Ovary (tissue), 9 donors: ENCODE measurements around the gene DUSP16. TPM values are rescaled to one million over a fixed set of nuclear protein-coding genes. Genes with fewer than 3 reads are reported as not detected.

Experiments
- DNase-seq, 5 donors: peaks; one replicate each; pipeline ENCODE4 v3.0.0-alpha.2; 2019 to 2020
- H3K27ac ChIP-seq, 2 donors: fragments of 200-600 bp; one replicate each; pipeline versions ENCODE4 v1.5.1 to v1.8.0; 2019 to 2022
- H3K27me3 ChIP-seq: fragments of 200-600 bp; one replicate; pipeline ENCODE4 v1.8.0; 2022
- H3K36me3 ChIP-seq: fragments of 200-600 bp; sonication (generic); one replicate; pipeline ENCODE4 v1.5.1; 2019
- H3K4me1 ChIP-seq: one replicate; pipeline ENCODE4 v1.8.1; 2013; ENCODE audit warnings: mild to moderate bottlenecking, moderate library complexity; ENCODE audit not compliant: insufficient read depth
- H3K4me3 ChIP-seq: fragments of 200-600 bp; sonication (generic); one replicate; pipeline ENCODE4 v1.5.1; 2017
- H3K9me3 ChIP-seq, 2 donors: fragments of 200-600 bp in 1 of 2; sonication (generic) in 1 of 2; one replicate each; pipeline versions ENCODE4 v1.5.1 to v1.8.1; 2013 to 2019; ENCODE audit warnings: mild to moderate bottlenecking in 1 of 2, moderate library complexity in 1 of 2
- EP300 ChIP-seq: sonication (generic); formaldehyde crosslinking; IDR thresholded peaks from one replicate; pipeline ENCODE4 v1.6.1; 2017; ENCODE audit warnings: antibody characterized with exemption
- POLR2A ChIP-seq: fragments of 450-650 bp; IDR thresholded peaks from one replicate; pipeline ENCODE4 v1.6.1; 2017; ENCODE audit warnings: antibody characterized with exemption, mild to moderate bottlenecking, moderate library complexity
- WGBS, 3 donors: extraction: QIAGEN DNeasy Blood & Tissue Kit in 1 of 3; methylation state at CpG; one replicate each; pipeline versions ENCODE4 v1.1.5 to v1.1.7; 2013 to 2017; 5-methylcytosine and 5-hydroxymethylcytosine counted together
- intact Hi-C, 4 donors: fragments of 100-400 bp; cut with DNase I; formaldehyde crosslinking; loops; one replicate each; pipeline versions ENCODE4 v1.11.0 to v1.15.1; 2022 to 2023
- polyA plus RNA-seq, 2 donors: library from polyadenylated mRNA; stranded (reverse); fragments of 200-250 nt in 1 of 2; fragments of 350-450 nt in 1 of 2; fragmentation: Illumina TruSeq in 1 of 2; extraction: RNeasy Lipid Tissue Mini Kit (QIAGEN cat#74804) in 1 of 2; gene quantifications; one replicate each; pipeline ENCODE4 v1.2.3, GENCODE V29; 2013 to 2014
- total RNA-seq, 7 donors: library from RNA; depleted of rRNA in 2 of 7; stranded (reverse); fragments of >200 nt in 2 of 7; fragmentation: NEBNext Ultra II Directional in 3 of 7; extraction: Animal tissue kit (Norgen Biotek cat#: 25700) in 3 of 7; gene quantifications; one replicate each; pipeline versions ENCODE4 v1.1.0 to v1.2.4, GENCODE V29; 2016 to 2023
- TF ChIP-seq, protein P1 (sequence below), 3 donors: fragments of 450-650 bp in 2 of 3; fragments of 200-600 bp in 1 of 3; IDR thresholded peaks; one replicate each; pipeline versions ENCODE4 v1.5.1 to v1.8.0; 2016 to 2022; ENCODE audit warnings: antibody characterized with exemption in 3 of 3, mild to moderate bottlenecking in 1 of 3
- donor health status: DM: no; HTN: no; CAD: no; lungs with moderate emphysema.
- donor health status: DM: no; HTN: no; CAD: no.
- donor health status: Bipolar disorder and iron deficiency.
- donor health status: DM: yes; HTN: yes; CAD: no.
- donor health status: DM: no; HTN: no; CAD: no.
- donor health status: DM: yes; HTN: yes; CAD: no.

DUSP16 gene
- total and polyA plus RNA-seq, 9 donors = 12.5 to 54.0 (median 27.3) TPM

DNA sequence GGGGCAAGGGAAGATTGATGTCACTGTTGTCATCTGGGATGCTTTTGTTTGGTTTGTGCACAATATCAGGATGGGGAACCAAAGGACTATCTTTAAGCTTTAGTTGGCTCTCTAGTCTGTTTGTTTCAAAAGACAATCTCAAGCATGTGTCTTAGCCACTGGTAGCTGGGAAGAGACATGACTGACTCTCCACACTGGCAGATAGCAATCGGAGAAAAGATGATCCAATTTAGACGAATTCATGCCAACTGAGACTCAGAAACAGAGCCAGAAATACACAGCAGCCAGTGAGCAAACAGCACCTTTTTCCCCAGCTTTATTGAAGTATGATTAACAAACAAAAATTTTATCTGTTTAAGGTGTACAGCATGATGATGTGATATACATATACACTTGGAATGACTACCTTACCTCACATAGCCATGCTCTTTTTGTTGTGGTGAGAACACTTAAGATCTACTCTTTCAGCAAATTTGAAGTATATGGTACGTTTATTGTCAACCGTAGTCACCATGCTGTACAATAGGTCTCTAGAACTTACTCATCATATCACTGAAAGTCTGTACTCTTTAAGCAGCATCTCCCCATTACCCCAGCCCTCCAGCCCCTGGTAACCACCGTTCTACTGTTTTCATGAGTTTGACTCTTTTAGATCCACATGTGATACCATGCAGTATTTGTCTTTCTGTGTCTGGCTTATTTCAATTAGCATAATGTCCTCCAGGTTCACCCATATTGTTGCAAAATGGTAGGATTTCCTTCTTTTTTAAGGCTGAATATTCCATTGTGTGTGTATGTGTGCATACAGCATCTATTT, 50.6 kb downstream of the DUSP16 start:
- Histone ChIP-seq H3K9me3 (no peaks in the 10 kb centered on the region), H3K27me3 (no peaks in the 10 kb centered on the region), H3K27ac (no peak overlapping the region), H3K36me3 (no peaks in the 10 kb centered on the region), H3K4me1 (peaks cover 1% of the 10 kb centered on the region), H3K4me3 (no peak overlapping the region)
- 85 to 92% (median 92%) methylated on average over 5 of the region's 5 CpGs for WGBS, 3 donors
- intact Hi-C loops = no loop called here
- TF ChIP-seq POLR2A (no peak), EP300 (no peak)
- TF ChIP-seq, protein P1, sequence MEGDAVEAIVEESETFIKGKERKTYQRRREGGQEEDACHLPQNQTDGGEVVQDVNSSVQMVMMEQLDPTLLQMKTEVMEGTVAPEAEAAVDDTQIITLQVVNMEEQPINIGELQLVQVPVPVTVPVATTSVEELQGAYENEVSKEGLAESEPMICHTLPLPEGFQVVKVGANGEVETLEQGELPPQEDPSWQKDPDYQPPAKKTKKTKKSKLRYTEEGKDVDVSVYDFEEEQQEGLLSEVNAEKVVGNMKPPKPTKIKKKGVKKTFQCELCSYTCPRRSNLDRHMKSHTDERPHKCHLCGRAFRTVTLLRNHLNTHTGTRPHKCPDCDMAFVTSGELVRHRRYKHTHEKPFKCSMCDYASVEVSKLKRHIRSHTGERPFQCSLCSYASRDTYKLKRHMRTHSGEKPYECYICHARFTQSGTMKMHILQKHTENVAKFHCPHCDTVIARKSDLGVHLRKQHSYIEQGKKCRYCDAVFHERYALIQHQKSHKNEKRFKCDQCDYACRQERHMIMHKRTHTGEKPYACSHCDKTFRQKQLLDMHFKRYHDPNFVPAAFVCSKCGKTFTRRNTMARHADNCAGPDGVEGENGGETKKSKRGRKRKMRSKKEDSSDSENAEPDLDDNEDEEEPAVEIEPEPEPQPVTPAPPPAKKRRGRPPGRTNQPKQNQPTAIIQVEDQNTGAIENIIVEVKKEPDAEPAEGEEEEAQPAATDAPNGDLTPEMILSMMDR (IDR thresholded peaks at IDR 0.05) = no peak
- DNase-seq = no peak

DNA sequence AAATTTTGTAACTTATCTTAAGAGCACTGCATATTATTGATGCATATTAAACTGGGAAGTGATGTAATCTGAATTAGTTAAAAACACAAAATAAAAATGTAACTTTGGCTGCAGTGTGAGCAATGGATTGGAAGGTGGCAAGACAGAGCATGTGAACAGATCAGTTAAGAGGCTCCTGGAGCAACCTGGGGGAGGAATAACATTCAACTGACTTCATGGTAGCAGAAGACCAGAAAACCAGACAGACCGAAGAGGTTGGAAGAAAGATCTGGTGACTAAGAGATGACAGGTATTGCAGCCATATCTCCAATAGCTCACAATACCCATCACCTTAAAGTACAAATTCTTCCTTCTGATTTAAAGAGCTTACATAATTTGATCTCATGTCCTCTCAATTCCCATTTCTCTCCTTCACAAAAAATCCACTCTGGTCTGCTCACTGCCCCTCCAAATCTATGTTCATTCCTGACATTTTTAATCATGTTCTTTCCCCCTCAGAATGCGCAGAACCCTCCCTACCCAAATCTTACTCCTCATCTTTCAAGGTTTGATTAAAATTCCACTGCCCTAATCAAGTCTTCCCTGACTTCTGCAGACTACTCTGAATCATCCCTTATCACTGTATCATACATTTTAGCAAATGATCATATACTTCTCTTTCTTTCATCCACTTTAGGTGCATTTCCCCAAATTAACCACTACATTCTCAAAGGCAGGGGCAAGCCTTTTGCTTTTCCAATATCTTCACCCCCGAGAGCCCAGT, 51.5 kb downstream of the DUSP16 start:
- no peak overlapping the region for H3K4me3 ChIP-seq
- H3K36me3 ChIP-seq = no peaks in the 10 kb centered on the region
- H3K9me3 ChIP-seq = no peaks in the 10 kb centered on the region
- H3K27ac ChIP-seq = no peak overlapping the region
- DNase-seq = no peak
- peaks cover 2% of the 10 kb centered on the region for H3K4me1 ChIP-seq
- no peaks in the 10 kb centered on the region for H3K27me3 ChIP-seq
- intact Hi-C loops = no loop called here
- TF ChIP-seq POLR2A (no peak), EP300 (no peak)
- TF ChIP-seq, protein P1 (IDR thresholded peaks at IDR 0.05) = no peak
- 62 to 66% (median 65%) methylated on average over 3 of the region's 3 CpGs for WGBS, 3 donors

DNA sequence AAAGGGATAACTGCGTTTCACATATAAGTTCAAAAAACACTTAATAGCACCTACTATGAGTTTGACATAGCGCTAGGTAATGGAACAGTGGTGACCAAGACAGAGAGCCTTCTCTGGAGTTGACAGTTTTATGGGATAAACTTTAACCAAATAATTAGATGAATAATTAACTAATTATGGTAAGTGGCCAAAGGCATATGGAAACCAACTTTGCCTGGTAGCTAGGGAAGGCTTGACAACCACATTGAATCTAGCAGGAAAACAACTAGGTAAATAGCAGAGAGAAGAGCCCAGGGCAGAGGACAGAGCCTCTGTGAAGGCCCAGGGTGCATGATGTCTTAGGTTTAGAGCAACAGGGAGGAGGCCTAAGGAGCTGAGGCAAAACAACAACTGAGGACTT, 52.1 kb downstream of the DUSP16 start:
- Histone ChIP-seq H3K4me1 (peaks cover 4% of the 10 kb centered on the region), H3K36me3 (no peaks in the 10 kb centered on the region), H3K27ac (no peak overlapping the region), H3K9me3 (no peaks in the 10 kb centered on the region), H3K27me3 (no peaks in the 10 kb centered on the region), H3K4me3 (no peak overlapping the region)
- DNase-seq = no peak
- no peak for TF ChIP-seq POLR2A
- no peak for TF ChIP-seq EP300
- TF ChIP-seq, protein P1 (IDR thresholded peaks at IDR 0.05) = no peak
- 96 to 97% (median 97%) methylated on average over 2 of the region's 2 CpGs for WGBS, 3 donors
- intact Hi-C loops = no loop called here

GRCh38 chr12:12510141-12510540, 52.5 kb downstream of the DUSP16 start:
- Histone ChIP-seq H3K9me3 (no peaks in the 10 kb centered on the region), H3K27ac (no peak overlapping the region), H3K4me1 (peaks cover 6% of the 10 kb centered on the region), H3K4me3 (no peak overlapping the region), H3K27me3 (no peaks in the 10 kb centered on the region), H3K36me3 (no peaks in the 10 kb centered on the region)
- DNase-seq = no peak
- intact Hi-C loops = no loop called here
- 98 to 100% (median 99%) methylated on average over 2 of the region's 2 CpGs for WGBS, 3 donors
- TF ChIP-seq, protein P1 (IDR thresholded peaks at IDR 0.05) = no peak
- TF ChIP-seq EP300 (no peak), POLR2A (no peak)
